ENCODE measurements around the gene ADIG.

ADIG gene

GRCh38 chr20:38604873-38605303 is 23.9 kb downstream of the ADIG start:
- no peak for DNase-seq

- no peak for DNase-seq
Measured at GRCh38 chr20:38607351-38607750, 26.4 kb downstream of the ADIG start.

- DNase-seq, result no peak
Measured at GRCh38 chr20:38608188-38608587, 27.2 kb downstream of the ADIG start.

- DNase-seq, result no peak
Measured at GRCh38 chr20:38609815-38610214, 28.8 kb downstream of the ADIG start.

GRCh38 chr20:38610521-38610920 is 29.5 kb downstream of the ADIG start:
- DNase-seq, result no peak

- DNase-seq, result no peak
Measured at GRCh38 chr20:38612751-38613515, 31.9 kb downstream of the ADIG start.

GRCh38 chr20:38615283-38615682 is 34.3 kb downstream of the ADIG start:
- DNase-seq, result no peak

GRCh38 chr20:38616457-38616856 is 35.5 kb downstream of the ADIG start:
- no peak for DNase-seq

- DNase-seq, result no peak
Measured at GRCh38 chr20:38617011-38617829, 36.2 kb downstream of the ADIG start.

- no peak for DNase-seq
Measured at GRCh38 chr20:38617830-38618196, 36.8 kb downstream of the ADIG start.

- DNase-seq, result no peak
Measured at GRCh38 chr20:38620441-38620840, 39.4 kb downstream of the ADIG start.

- DNase-seq, result no peak
Measured at GRCh38 chr20:38623061-38623460, 42.1 kb downstream of the ADIG start.

- DNase-seq, result no peak
Measured at GRCh38 chr20:38624084-38624483, 43.1 kb downstream of the ADIG start.

GRCh38 chr20:38625896-38626295 is 44.9 kb downstream of the ADIG start:
- DNase-seq, result no peak

- DNase-seq, result no peak
Measured at GRCh38 chr20:38626921-38627659, 46.1 kb downstream of the ADIG start.

GRCh38 chr20:38628580-38629470 is 47.8 kb downstream of the ADIG start:
- no peak for DNase-seq

- DNase-seq, result no peak
Measured at GRCh38 chr20:38629979-38630378, 49.0 kb downstream of the ADIG start.

GRCh38 chr20:38630727-38631126 is 49.7 kb downstream of the ADIG start:
- no peak for DNase-seq

- no peak for DNase-seq
Measured at GRCh38 chr20:38631155-38632022, 50.4 kb downstream of the ADIG start.

- DNase-seq, result peak; percentile 58 to 80
Measured at GRCh38 chr20:38633577-38634093, 52.6 kb downstream of the ADIG start.

- DNase-seq, result no peak
Measured at GRCh38 chr20:38635721-38636288, 54.8 kb downstream of the ADIG start.
